Activated CD4-positive, CD25-positive, alpha-beta regulatory T cell (primary cell): ENCODE measurements around the gene NOP53.

Source experiments
- DNase-seq, 4 experiments: peaks; one replicate each; lab custom pipeline; 2025; lab: John Stamatoyannopoulos, UW

The NOP53 gene

GRCh38 chr19:47806435-47806834 lies 61.1 kb downstream of the NOP53 start:
- no peak for DNase-seq
